Mucosa of stomach (tissue), 1 donor: ENCODE results near the gene KIRREL3.

Experiments used
- H3K27me3 ChIP-seq: one replicate; pipeline ENCODE4 v1.7.0; 2013; ENCODE audit warnings: mild to moderate bottlenecking, low read length; ENCODE audit not compliant: control insufficient read depth, insufficient read depth
- H3K36me3 ChIP-seq: one replicate; pipeline ENCODE4 v1.7.0; 2013; ENCODE audit warnings: low read length; ENCODE audit not compliant: control insufficient read depth, insufficient read depth
- H3K4me1 ChIP-seq: one replicate; pipeline ENCODE4 v1.7.0; 2013; ENCODE audit warnings: mild to moderate bottlenecking, low read length; ENCODE audit not compliant: control insufficient read depth, insufficient read depth
- H3K4me3 ChIP-seq: one replicate; pipeline ENCODE4 v1.7.0; 2013; ENCODE audit warnings: low read length
- H3K9ac ChIP-seq: one replicate; pipeline ENCODE4 v1.7.0; 2013; ENCODE audit warnings: mild to moderate bottlenecking, low read length, moderate library complexity
- H3K9me3 ChIP-seq: one replicate; pipeline ENCODE4 v1.7.0; 2013; ENCODE audit warnings: mild to moderate bottlenecking, low read length, moderate library complexity; ENCODE audit not compliant: control insufficient read depth
- donor health status: Pancreatic carcinoma.

The KIRREL3 gene

GRCh38 chr11:127000291-127000968 lies at the start of gene KIRREL3:
TSS of gene KIRREL3 (minus strand) at chr11:127000770.
- Histone ChIP-seq H3K4me3 (no peak within 1 kb of the TSS), H3K9me3 (no peaks in the 10 kb centered on the region), H3K4me1 (no peaks in the 10 kb centered on the region), H3K36me3 (no peaks in the 10 kb centered on the region), H3K9ac (no peak within 1 kb of the TSS), H3K27me3 (peaks cover 90% of the 10 kb centered on the region)

GRCh38 chr11:127050186-127050585 lies 49.6 kb upstream of the KIRREL3 start:
- Histone ChIP-seq H3K4me1 (no peaks in the 10 kb centered on the region), H3K9ac (no peak overlapping the region), H3K36me3 (no peaks in the 10 kb centered on the region), H3K27me3 (no peaks in the 10 kb centered on the region), H3K9me3 (no peaks in the 10 kb centered on the region), H3K4me3 (no peak overlapping the region)

DNA sequence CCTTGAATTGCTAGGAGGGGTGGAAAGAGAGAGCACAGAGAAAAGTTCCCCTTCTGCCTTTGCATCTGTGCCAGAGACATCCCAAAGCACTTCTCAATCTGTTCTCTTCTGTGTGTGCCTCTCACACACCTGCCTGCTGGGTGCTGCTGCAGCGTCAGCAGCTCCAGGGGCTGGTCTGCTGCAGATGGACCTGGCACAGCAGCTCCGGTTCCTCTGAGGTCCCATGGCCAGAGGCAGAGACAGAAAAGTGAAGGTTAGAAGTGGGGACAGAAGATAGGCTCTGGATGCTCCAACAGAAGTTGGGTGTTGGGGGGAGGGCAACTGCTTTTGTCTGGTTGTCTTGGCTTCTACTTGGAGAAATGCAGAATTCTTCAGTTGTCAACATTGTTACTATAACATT lies 48.9 kb upstream of the KIRREL3 start:
- no peak overlapping the region for H3K9ac ChIP-seq
- peaks cover 3% of the 10 kb centered on the region for H3K4me1 ChIP-seq
- H3K4me3 ChIP-seq = no peak overlapping the region

DNA sequence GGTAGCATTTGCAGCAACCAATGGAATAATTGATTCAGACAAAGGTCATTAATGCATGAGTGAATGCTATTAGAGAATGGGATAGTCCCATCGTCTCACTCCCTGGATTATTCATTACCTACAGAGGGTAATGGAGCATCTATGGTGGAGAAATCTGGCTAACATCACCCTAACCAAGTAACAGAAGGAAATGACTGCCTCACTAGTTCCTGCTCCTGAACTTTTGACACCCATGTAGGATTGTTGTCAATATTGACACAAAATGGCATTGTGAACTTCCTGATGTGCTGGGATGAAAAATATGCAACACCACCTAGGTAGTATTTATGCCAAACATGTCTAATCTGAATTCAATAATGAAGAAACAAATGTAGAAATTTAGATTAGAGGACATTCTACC lies 44.0 kb upstream of the KIRREL3 start:
- H3K9ac ChIP-seq = no peak overlapping the region

More for the DNA sequence above, 48.9 kb upstream of the KIRREL3 start:
- H3K27me3 ChIP-seq = no peaks in the 10 kb centered on the region
- no peaks in the 10 kb centered on the region for H3K36me3 ChIP-seq
- H3K9me3 ChIP-seq = no peaks in the 10 kb centered on the region

DNA sequence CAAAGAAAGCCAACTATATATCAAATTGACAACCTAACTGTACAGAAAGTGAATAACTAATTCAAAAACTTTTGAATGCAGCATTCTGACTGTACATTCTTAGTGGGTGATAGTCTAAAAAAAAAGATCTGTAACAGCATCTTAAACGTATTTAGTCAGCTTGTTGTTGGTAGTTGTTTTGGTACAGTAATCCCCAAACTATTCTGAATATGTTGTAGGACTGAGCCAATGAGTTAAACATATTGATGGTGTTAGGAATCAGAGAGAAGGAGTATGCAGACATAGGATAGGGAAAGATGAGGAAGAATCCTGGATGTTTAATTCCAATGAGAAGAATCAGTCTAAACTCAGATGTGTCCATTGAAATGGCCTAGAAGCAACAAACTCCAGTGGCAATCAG lies 41.9 kb upstream of the KIRREL3 start:
- no peak overlapping the region for H3K4me3 ChIP-seq
- no peaks in the 10 kb centered on the region for H3K27me3 ChIP-seq
- no peaks in the 10 kb centered on the region for H3K36me3 ChIP-seq
- no peaks in the 10 kb centered on the region for H3K9me3 ChIP-seq
- peaks cover 9% of the 10 kb centered on the region for H3K4me1 ChIP-seq
- H3K9ac ChIP-seq = no peak overlapping the region

More for the DNA sequence above, 44.0 kb upstream of the KIRREL3 start:
- no peak overlapping the region for H3K4me3 ChIP-seq
- H3K9me3 ChIP-seq = no peaks in the 10 kb centered on the region
- no peaks in the 10 kb centered on the region for H3K27me3 ChIP-seq
- peaks cover 9% of the 10 kb centered on the region for H3K4me1 ChIP-seq
- H3K36me3 ChIP-seq = no peaks in the 10 kb centered on the region

GRCh38 chr11:127039591-127039990 lies 39.0 kb upstream of the KIRREL3 start:
- Histone ChIP-seq H3K4me3 (no peak overlapping the region), H3K9me3 (no peaks in the 10 kb centered on the region), H3K4me1 (peaks cover 7% of the 10 kb centered on the region), H3K27me3 (no peaks in the 10 kb centered on the region), H3K36me3 (no peaks in the 10 kb centered on the region), H3K9ac (no peak overlapping the region)

DNA sequence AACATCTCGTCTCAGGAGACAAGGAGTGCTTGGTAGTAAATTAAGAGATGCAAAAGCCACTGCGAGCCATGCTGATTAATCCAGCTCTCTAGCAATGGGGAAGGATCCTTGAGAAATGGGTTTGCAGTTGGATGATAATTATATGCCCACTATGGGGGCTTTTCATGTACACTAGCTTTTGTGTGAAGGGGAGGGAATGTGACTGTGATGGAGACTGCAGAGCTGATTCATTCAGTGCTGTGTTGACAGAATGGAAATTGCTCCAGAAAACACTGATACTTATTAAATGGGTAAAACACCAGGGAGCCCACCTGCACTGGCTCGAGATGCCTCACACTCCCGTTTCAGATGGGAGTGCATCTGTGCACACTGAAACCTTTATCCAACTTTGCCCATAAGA lies 37.0 kb upstream of the KIRREL3 start:
- no peaks in the 10 kb centered on the region for H3K9me3 ChIP-seq
- no peaks in the 10 kb centered on the region for H3K27me3 ChIP-seq
- H3K9ac ChIP-seq = no peak overlapping the region
- no peaks in the 10 kb centered on the region for H3K36me3 ChIP-seq
- no peaks in the 10 kb centered on the region for H3K4me1 ChIP-seq
- no peak overlapping the region for H3K4me3 ChIP-seq

DNA sequence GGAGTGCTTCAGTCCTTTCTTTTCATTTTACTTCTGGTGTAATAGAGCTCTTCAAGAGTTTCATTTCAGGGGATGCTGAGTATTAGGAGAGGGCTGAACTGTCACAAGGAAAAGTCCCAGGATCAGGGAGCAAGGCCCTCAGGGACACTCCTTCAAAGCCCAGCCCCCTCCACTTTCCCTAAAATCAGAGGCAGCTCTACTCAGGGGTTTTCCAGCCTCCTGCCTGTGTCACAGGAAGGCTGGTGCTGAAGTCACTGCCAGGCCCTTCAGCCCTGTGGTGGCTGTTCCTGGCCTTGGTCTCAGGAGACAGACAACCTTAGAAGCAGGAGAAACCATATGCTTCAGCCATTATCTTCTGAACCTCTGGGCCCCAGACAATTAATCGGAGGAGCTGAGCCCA lies 36.4 kb upstream of the KIRREL3 start:
- Histone ChIP-seq H3K9me3 (no peaks in the 10 kb centered on the region), H3K27me3 (no peaks in the 10 kb centered on the region), H3K36me3 (no peaks in the 10 kb centered on the region), H3K4me3 (no peak overlapping the region), H3K9ac (no peak overlapping the region), H3K4me1 (no peaks in the 10 kb centered on the region)

GRCh38 chr11:127035824-127036223 lies 35.3 kb upstream of the KIRREL3 start:
- Histone ChIP-seq H3K9ac (no peak overlapping the region), H3K9me3 (no peaks in the 10 kb centered on the region), H3K36me3 (no peaks in the 10 kb centered on the region)

DNA sequence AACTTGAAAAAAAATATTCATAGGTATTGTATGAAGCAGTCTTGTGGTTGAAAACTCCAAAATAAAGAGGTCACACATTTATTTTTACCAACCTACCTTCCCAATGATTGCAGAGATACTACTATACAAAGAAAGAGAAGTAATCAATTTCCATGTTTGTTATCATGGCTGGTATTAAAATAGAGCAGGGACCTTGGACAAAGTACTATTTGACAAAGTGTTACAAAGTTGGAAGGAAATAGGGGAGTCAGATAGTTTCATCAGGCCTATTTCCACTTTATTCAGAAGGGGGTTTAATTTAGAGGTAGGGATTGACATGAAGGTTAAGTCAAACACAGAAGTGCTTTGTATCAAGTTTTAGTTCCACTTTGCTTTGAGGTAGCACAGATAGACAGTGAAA lies 34.4 kb upstream of the KIRREL3 start:
- no peaks in the 10 kb centered on the region for H3K27me3 ChIP-seq
- no peaks in the 10 kb centered on the region for H3K36me3 ChIP-seq
- H3K9ac ChIP-seq = no peak overlapping the region
- no peaks in the 10 kb centered on the region for H3K4me1 ChIP-seq
- no peak overlapping the region for H3K4me3 ChIP-seq
- H3K9me3 ChIP-seq = no peaks in the 10 kb centered on the region

More at GRCh38 chr11:127035824-127036223, 35.3 kb upstream of the KIRREL3 start:
- Histone ChIP-seq H3K4me3 (no peak overlapping the region), H3K4me1 (no peaks in the 10 kb centered on the region), H3K27me3 (no peaks in the 10 kb centered on the region)

DNA sequence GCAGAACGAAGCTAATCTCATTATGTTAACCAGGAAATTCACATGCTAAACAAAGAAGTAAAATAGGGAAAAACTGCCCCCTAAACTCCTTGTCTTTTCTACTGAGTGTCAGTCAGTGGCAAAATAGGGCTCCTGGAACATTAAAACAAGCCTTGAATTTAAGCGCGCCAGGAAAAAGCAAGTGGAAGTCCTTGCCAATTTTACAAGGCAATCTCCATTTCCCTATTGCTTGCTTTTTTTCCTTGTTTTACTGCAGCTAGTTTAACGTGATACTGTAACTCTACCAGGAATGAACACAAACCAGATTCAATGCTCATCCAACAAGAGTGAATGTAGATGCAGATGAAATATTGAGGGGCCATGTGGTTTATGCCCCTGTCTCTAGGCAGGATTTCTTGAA lies 28.1 kb upstream of the KIRREL3 start:
- no peaks in the 10 kb centered on the region for H3K36me3 ChIP-seq
- H3K27me3 ChIP-seq = no peaks in the 10 kb centered on the region
- H3K9me3 ChIP-seq = no peaks in the 10 kb centered on the region
- H3K9ac ChIP-seq = no peak overlapping the region
- no peak overlapping the region for H3K4me3 ChIP-seq
- no peaks in the 10 kb centered on the region for H3K4me1 ChIP-seq

DNA sequence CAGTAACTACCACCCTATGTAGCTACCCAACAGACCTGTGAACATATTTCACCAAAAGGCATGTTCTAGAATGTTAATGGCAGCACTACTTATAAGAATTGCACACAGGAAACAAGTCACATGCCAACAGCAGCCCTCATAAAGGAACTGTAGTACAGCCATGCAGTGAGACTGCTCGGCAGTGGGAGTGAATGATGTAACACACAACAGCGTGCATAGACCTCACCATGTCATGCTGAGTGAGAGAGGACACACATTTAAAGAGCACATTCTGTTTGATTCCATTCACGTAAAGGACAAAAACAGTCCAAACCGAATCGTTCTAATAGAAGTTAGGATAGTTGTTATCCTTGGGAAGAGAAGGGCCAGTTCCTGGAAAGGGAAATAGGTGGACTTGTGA lies 27.2 kb upstream of the KIRREL3 start:
- H3K4me3 ChIP-seq = no peak overlapping the region
- H3K27me3 ChIP-seq = no peaks in the 10 kb centered on the region
- no peak overlapping the region for H3K9ac ChIP-seq
- no peaks in the 10 kb centered on the region for H3K4me1 ChIP-seq
- no peaks in the 10 kb centered on the region for H3K36me3 ChIP-seq
- H3K9me3 ChIP-seq = no peaks in the 10 kb centered on the region

- H3K9me3 ChIP-seq = no peaks in the 10 kb centered on the region
- H3K4me1 ChIP-seq = no peaks in the 10 kb centered on the region
- no peak overlapping the region for H3K9ac ChIP-seq
- no peaks in the 10 kb centered on the region for H3K36me3 ChIP-seq
- no peaks in the 10 kb centered on the region for H3K27me3 ChIP-seq
- no peak overlapping the region for H3K4me3 ChIP-seq
Observed at GRCh38 chr11:127027000-127027399, 26.4 kb upstream of the KIRREL3 start.
